Peyer's patch (tissue), 4 donors: ENCODE results near the gene SPEF1.

Source experiments
- CTCF ChIP-seq, 6 experiments: fragments of 450-650 bp in 4 of 6; fragments of 200-600 bp in 2 of 6; sonication (generic) in 1 of 6; IDR thresholded peaks; one replicate each; pipeline ENCODE4 v1.5.1; 2017 to 2019; ENCODE audit warnings: antibody characterized with exemption in 6 of 6, mild to moderate bottlenecking in 3 of 6, moderate library complexity in 1 of 6
- POLR2A ChIP-seq, 2 donors: fragments of 450-650 bp; IDR thresholded peaks; one replicate each; pipeline ENCODE4 v1.5.1; 2017; ENCODE audit warnings: antibody characterized with exemption in 2 of 2, mild to moderate bottlenecking in 2 of 2, moderate library complexity in 2 of 2

DNA sequence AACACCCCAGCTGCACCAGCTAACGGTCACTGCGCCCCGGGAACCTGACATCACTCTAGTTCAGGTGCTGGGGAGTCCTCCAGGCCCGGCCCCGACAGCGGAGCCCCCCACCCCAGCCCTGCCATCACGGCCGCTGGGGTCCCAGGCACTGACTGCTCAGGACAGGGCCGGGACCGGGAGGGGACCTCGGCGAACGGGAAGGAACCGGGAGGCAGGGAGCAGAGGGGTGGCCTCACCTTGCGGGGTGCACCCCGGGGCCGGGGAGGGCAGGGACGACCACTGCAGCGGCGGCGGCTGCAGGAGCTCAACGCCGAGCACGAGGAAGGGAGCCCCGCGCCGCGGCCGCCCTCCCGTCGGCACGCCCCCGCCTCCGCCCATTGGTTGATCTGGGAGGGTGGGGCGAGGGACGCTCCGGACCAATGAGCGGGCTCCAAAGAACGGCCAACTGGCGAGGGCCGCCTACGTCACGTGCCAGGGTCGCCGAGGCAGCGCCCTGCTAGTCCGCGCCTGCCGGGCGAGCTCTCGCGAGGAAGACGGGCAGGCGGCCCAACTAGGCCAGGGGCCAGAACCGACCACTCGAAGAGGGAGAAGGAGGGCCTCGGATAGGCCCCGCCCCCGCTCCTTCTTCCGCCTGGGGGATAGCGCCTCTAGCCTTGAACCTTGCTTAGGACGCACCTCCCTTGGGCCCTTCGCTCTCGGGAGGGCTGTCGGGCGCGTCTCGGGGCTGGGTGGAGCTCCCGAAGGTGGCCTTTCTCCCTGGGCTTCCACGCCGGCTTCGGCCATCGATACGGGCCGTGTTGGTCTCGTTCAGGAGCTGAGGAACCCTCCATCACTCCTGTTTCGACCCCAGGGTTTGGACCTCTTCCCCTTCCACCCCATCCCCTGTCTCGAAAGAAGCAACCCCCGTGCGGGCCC is 13.6 kb downstream of the SPEF1 start, which contains the start of gene ADISSP:
- TF ChIP-seq CTCF (IDR thresholded peaks at IDR 0.05) = peak in 1 of 6 experiments; percentile 14
- TF ChIP-seq POLR2A (IDR thresholded peaks at IDR 0.05) = peak; percentile 70 to 72
